Prostate gland (tissue), 2 donors: ENCODE data around the gene TMEM256. TPM values are rescaled to one million over a fixed set of nuclear protein-coding genes. Genes with fewer than 3 reads are reported as not detected.

ENCODE experiments used
- DNase-seq: peaks from one replicate; pipeline ENCODE4 v3.0.0-alpha.2; 2019; ENCODE audit warnings: low spot score
- H3K27ac ChIP-seq, 2 donors: fragments of 200-600 bp; sonication (generic); 2 replicates each; pipeline ENCODE4 v1.5.1; 2017 to 2019
- H3K27me3 ChIP-seq: fragments of 200-600 bp; sonication (generic); replicated peaks from 2 replicates; pipeline ENCODE4 v1.5.1; 2019; ENCODE audit not compliant: insufficient read depth
- H3K36me3 ChIP-seq, 2 donors: fragments of 200-600 bp; sonication (generic); 1 replicate in 1 of 2; 2 replicates in 1 of 2; pipeline versions ENCODE4 v1.5.1 to v1.8.1; 2017 to 2019
- H3K4me1 ChIP-seq: fragments of 200-600 bp; sonication (generic); replicated peaks from 2 replicates; pipeline ENCODE4 v1.5.1; 2019
- H3K4me3 ChIP-seq, 2 donors: fragments of 200-600 bp; sonication (generic); 2 replicates each; pipeline ENCODE4 v1.5.1; 2017 to 2019
- H3K9me3 ChIP-seq: fragments of 200-600 bp; sonication (generic); 2 replicates; pipeline ENCODE4 v1.5.1; 2017
- POLR2A ChIP-seq: fragments of 450-650 bp; IDR thresholded peaks from one replicate; pipeline ENCODE4 v1.6.1; 2016; ENCODE audit warnings: antibody characterized with exemption, mild to moderate bottlenecking
- POLR2AphosphoS5 ChIP-seq: sonication (generic); formaldehyde crosslinking; IDR thresholded peaks from one replicate; pipeline ENCODE4 v1.6.1; 2017; ENCODE audit warnings: antibody characterized with exemption
- WGBS: methylation state at CpG from one replicate; pipeline ENCODE4 v1.1.5; 2018; 5-methylcytosine and 5-hydroxymethylcytosine counted together
- intact Hi-C: fragments of 100-400 bp; cut with DNase I; formaldehyde crosslinking; loops from one replicate; pipeline ENCODE4 v1.14.2; 2022
- total RNA-seq, 2 donors: library from RNA; depleted of rRNA; stranded (reverse); fragments of >200 nt; gene quantifications; one replicate each; pipeline ENCODE4 v1.1.0, GENCODE V29; 2016
- TF ChIP-seq, protein P1 (sequence below), 4 experiments: fragments of 200-600 bp in 2 of 4; fragments of 450-650 bp in 2 of 4; sonication (generic) in 2 of 4; IDR thresholded peaks; 1 replicate in 3 of 4; 2 replicates in 1 of 4; pipeline ENCODE4 v1.5.1; 2016 to 2019; ENCODE audit warnings: antibody characterized with exemption in 4 of 4, mild to moderate bottlenecking in 2 of 4, moderate library complexity in 2 of 4

The TMEM256 gene
- total RNA-seq, 2 donors from 2014 or later: 63.0 to 192 TPM

- H3K4me3 ChIP-seq: no peak overlapping the region
- no peaks in the 10 kb centered on the region for H3K36me3 ChIP-seq
- no peak for DNase-seq
- H3K9me3 ChIP-seq: no peaks in the 10 kb centered on the region
- peaks cover 6% of the 10 kb centered on the region for H3K4me1 ChIP-seq
- no peak overlapping the region for H3K27ac ChIP-seq
- TF ChIP-seq, protein P1, sequence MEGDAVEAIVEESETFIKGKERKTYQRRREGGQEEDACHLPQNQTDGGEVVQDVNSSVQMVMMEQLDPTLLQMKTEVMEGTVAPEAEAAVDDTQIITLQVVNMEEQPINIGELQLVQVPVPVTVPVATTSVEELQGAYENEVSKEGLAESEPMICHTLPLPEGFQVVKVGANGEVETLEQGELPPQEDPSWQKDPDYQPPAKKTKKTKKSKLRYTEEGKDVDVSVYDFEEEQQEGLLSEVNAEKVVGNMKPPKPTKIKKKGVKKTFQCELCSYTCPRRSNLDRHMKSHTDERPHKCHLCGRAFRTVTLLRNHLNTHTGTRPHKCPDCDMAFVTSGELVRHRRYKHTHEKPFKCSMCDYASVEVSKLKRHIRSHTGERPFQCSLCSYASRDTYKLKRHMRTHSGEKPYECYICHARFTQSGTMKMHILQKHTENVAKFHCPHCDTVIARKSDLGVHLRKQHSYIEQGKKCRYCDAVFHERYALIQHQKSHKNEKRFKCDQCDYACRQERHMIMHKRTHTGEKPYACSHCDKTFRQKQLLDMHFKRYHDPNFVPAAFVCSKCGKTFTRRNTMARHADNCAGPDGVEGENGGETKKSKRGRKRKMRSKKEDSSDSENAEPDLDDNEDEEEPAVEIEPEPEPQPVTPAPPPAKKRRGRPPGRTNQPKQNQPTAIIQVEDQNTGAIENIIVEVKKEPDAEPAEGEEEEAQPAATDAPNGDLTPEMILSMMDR (IDR thresholded peaks at IDR 0.05): no peak
- TF ChIP-seq POLR2AphosphoS5: no peak
- TF ChIP-seq POLR2A: no peak
- intact Hi-C loops: no loop called here
- WGBS: 96% methylated on average over 1 of the region's 1 CpG
- H3K27me3 ChIP-seq: no peaks in the 10 kb centered on the region
These were observed 27.3 kb upstream of the TMEM256 start for GRCh38 chr17:7431231-7431630.

DNA sequence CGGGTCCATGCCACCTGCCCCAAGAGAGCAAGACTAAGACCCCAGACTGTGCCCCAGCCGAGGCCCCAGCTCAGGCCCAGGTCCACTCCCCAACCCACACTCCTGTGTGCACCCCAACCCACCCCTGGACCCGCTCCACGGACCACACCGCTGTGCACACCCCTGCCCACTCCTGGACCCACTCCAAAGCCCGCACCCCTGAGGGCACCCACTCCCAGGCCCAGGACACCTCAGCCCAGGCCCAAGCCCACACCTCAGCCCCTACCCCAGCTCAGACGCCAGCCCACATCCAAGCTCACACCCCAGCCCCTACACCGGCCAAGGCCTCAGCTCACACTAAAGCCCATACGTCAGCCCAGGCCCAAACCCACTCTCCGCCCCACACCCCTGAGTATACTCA is 25.8 kb upstream of the TMEM256 start:
- Histone ChIP-seq H3K4me3 (no peak overlapping the region), H3K4me1 (no peaks in the 10 kb centered on the region), H3K9me3 (no peaks in the 10 kb centered on the region), H3K36me3 (no peaks in the 10 kb centered on the region), H3K27me3 (no peaks in the 10 kb centered on the region), H3K27ac (no peak overlapping the region)
- intact Hi-C loops: no loop called here
- WGBS: 93% methylated on average over 10 of the region's 10 CpGs
- TF ChIP-seq POLR2AphosphoS5 (no peak), POLR2A (no peak)
- TF ChIP-seq, protein P1 (IDR thresholded peaks at IDR 0.05): no peak
- no peak for DNase-seq

- Histone ChIP-seq H3K36me3 (no peaks in the 10 kb centered on the region), H3K4me1 (no peaks in the 10 kb centered on the region), H3K9me3 (no peaks in the 10 kb centered on the region), H3K27me3 (no peaks in the 10 kb centered on the region), H3K27ac (no peak within 1 kb of the TSS), H3K4me3 (no peak within 1 kb of the TSS)
- no peak for TF ChIP-seq POLR2A
- no peak for TF ChIP-seq POLR2AphosphoS5
- TF ChIP-seq, protein P1 (IDR thresholded peaks at IDR 0.05): no peak
- no peak for DNase-seq
- 63% methylated on average over 5 of the region's 5 CpGs for WGBS
- intact Hi-C loops: no loop called here
These were observed 24.7 kb upstream of the TMEM256 start, which contains the start of gene SPEM3 for GRCh38 chr17:7428557-7428956. TSS of gene SPEM3 (plus strand) at chr17:7428857. CDS start at chr17:7428903, 46 bp downstream.

DNA sequence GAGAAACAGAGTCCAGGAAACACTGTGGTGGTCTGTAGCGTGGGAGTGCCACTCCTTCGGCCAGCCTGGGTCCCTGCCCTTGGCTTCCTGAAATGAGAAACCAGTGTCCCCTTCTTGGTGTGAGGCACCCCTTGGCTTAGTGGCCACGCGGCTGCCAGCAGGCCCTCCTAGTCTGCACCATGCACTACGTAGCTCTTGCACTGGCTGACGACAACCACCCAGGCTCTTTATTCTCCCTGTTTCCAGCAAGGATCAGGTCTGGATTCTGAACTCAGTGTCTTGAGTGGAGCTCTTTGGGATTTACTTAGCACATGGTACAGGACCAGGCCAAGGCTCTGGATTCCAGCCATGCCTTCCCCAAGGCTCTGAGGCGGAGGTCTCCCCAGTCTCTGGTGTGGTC is 23.7 kb upstream of the TMEM256 start:
- Histone ChIP-seq H3K27me3 (no peaks in the 10 kb centered on the region), H3K9me3 (no peaks in the 10 kb centered on the region), H3K36me3 (no peaks in the 10 kb centered on the region), H3K27ac (no peak overlapping the region), H3K4me3 (no peak overlapping the region), H3K4me1 (no peaks in the 10 kb centered on the region)
- WGBS: 93% methylated on average over 7 of the region's 7 CpGs
- intact Hi-C loops: no loop called here
- TF ChIP-seq POLR2AphosphoS5: no peak
- TF ChIP-seq, protein P1 (IDR thresholded peaks at IDR 0.05): no peak
- TF ChIP-seq POLR2A: no peak
- no peak for DNase-seq

- DNase-seq: no peak
- 87% methylated on average over 29 of the region's 29 CpGs for WGBS
- no peaks in the 10 kb centered on the region for H3K4me1 ChIP-seq
- no peak overlapping the region for H3K27ac ChIP-seq
- TF ChIP-seq, protein P1 (IDR thresholded peaks at IDR 0.05): no peak
- TF ChIP-seq POLR2AphosphoS5: no peak
- TF ChIP-seq POLR2A: no peak
- intact Hi-C loops: no loop called here
- no peak overlapping the region for H3K4me3 ChIP-seq
- H3K36me3 ChIP-seq: no peaks in the 10 kb centered on the region
- H3K9me3 ChIP-seq: no peaks in the 10 kb centered on the region
- H3K27me3 ChIP-seq: no peaks in the 10 kb centered on the region
These were observed 23.1 kb upstream of the TMEM256 start for GRCh38 chr17:7426896-7427489.
